ENCODE results near the gene ERC2. TPM values are rescaled to one million over a fixed set of nuclear protein-coding genes. Genes with fewer than 3 reads are reported as not detected.

ERC2 gene
- total RNA-seq, 1 experiment from 2014 or later: 0.90 TPM

DNA sequence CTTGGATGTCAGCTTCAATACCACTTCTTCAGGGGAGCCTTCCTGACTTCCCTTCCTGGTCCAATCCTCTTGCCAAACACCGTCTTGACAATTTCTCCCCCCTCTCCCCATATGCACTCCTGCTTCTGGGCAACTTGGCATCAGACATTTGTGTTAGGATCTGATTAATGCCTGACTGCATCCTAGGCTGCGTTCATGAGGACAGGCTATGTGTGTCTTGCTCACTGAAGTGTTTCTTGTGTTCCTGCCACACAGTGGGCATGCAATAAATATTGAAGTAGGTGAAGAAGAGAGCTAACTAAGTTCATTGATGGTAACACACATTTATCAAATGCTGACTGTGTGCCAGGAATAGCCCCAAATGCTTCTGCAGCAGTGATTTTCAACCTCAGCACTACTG lies 944.8 kb downstream of the ERC2 start:
- BruUV-seq (replicated peaks): no TSS peak
- H3K4me1 ChIP-seq (ENCODE audit: insufficient read depth, low read length, poor library complexity, severe bottlenecking): peaks cover 2% of the 10 kb centered on the region
- H3K27ac ChIP-seq (ENCODE audit: low read depth, low read length, poor library complexity, severe bottlenecking): no peak overlapping the region
- no peaks in the 10 kb centered on the region for H3K36me3 ChIP-seq (ENCODE audit: insufficient read depth, low read length, poor library complexity, severe bottlenecking)
- H3K4me3 ChIP-seq (ENCODE audit: low read depth, low read length, poor library complexity, severe bottlenecking): no peak overlapping the region
- intact Hi-C loops (cut with micrococcal nuclease; ENCODE audit: unreplicated experiment): no loop called here
- ChIA-PET CTCF (no interaction called here), POLR2A (ENCODE audit: low non-redundant PET) (no interaction called here)
- H3K9me3 ChIP-seq (ENCODE audit: low read depth, low read length, poor library complexity, severe bottlenecking): no peaks in the 10 kb centered on the region
- TF ChIP-seq, protein P1, sequence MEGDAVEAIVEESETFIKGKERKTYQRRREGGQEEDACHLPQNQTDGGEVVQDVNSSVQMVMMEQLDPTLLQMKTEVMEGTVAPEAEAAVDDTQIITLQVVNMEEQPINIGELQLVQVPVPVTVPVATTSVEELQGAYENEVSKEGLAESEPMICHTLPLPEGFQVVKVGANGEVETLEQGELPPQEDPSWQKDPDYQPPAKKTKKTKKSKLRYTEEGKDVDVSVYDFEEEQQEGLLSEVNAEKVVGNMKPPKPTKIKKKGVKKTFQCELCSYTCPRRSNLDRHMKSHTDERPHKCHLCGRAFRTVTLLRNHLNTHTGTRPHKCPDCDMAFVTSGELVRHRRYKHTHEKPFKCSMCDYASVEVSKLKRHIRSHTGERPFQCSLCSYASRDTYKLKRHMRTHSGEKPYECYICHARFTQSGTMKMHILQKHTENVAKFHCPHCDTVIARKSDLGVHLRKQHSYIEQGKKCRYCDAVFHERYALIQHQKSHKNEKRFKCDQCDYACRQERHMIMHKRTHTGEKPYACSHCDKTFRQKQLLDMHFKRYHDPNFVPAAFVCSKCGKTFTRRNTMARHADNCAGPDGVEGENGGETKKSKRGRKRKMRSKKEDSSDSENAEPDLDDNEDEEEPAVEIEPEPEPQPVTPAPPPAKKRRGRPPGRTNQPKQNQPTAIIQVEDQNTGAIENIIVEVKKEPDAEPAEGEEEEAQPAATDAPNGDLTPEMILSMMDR (conservative IDR thresholded peaks at IDR 0.05; ENCODE audit: low read depth, low read length): no peak
- TF ChIP-seq EZH2 (IDR thresholded peaks at IDR 0.05; ENCODE audit: borderline replicate concordance, low read depth, low read length, poor library complexity, severe bottlenecking): no peak
- DNase-seq (ENCODE audit: low spot score): no peak
- H3K27me3 ChIP-seq (replicated peaks; ENCODE audit: insufficient read depth, low read depth, low read length, poor library complexity): no peaks in the 10 kb centered on the region

- ChIA-PET CTCF (no interaction called here), POLR2A (ENCODE audit: low non-redundant PET) (no interaction called here)
- no peak overlapping the region for H3K4me3 ChIP-seq (ENCODE audit: low read depth, low read length, poor library complexity, severe bottlenecking)
- BruUV-seq (replicated peaks): no TSS peak
- H3K4me1 ChIP-seq (ENCODE audit: insufficient read depth, low read length, poor library complexity, severe bottlenecking): peaks cover 3% of the 10 kb centered on the region
- no peaks in the 10 kb centered on the region for H3K9me3 ChIP-seq (ENCODE audit: low read depth, low read length, poor library complexity, severe bottlenecking)
- H3K27me3 ChIP-seq (replicated peaks; ENCODE audit: insufficient read depth, low read depth, low read length, poor library complexity): no peaks in the 10 kb centered on the region
- no peaks in the 10 kb centered on the region for H3K36me3 ChIP-seq (ENCODE audit: insufficient read depth, low read length, poor library complexity, severe bottlenecking)
- TF ChIP-seq, protein P1 (conservative IDR thresholded peaks at IDR 0.05; ENCODE audit: low read depth, low read length): no peak
- TF ChIP-seq EZH2 (IDR thresholded peaks at IDR 0.05; ENCODE audit: borderline replicate concordance, low read depth, low read length, poor library complexity, severe bottlenecking): no peak
- intact Hi-C loops (cut with micrococcal nuclease; ENCODE audit: unreplicated experiment): no loop called here
- DNase-seq (ENCODE audit: low spot score): no peak
- H3K27ac ChIP-seq (ENCODE audit: low read depth, low read length, poor library complexity, severe bottlenecking): no peak overlapping the region
These were observed 946.4 kb downstream of the ERC2 start for GRCh38 chr3:55521738-55522421.

DNA sequence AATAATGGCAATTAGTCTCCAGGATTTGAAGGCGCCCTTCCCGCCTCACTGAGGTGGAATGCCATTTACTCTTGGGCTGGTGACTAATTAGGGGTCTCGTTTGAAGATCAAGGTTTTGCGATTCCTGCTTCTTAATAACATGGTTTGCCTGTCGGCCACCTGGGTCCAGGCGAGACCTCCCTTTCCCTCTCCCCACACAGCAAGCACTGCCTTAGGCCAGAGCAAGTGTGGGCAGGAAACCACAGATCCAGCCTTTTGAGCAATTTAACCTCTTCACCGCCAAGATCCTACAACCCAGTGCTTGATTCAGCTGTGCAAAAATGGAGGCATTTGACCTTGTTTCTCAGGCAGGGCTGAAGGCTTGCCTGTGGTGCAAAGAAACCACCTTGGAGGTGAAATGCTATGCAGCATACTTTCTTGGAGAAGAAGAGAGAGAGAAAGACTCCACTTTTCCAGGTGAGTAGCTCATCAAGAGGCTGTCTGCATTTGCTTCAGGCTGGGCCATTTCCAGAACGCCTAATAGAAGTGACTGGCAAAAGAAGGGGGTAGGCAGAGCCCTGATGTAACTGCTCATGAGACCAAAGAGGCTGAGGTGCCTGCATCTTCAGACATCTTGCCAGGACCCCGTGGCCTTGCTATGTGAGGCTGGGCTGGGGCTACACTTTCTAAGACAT lies 947.1 kb downstream of the ERC2 start:
- Histone ChIP-seq H3K4me3 (ENCODE audit: low read depth, low read length, poor library complexity, severe bottlenecking) (no peak overlapping the region), H3K27ac (ENCODE audit: low read depth, low read length, poor library complexity, severe bottlenecking) (no peak overlapping the region), H3K9me3 (ENCODE audit: low read depth, low read length, poor library complexity, severe bottlenecking) (no peaks in the 10 kb centered on the region), H3K27me3 (replicated peaks; ENCODE audit: insufficient read depth, low read depth, low read length, poor library complexity) (no peaks in the 10 kb centered on the region), H3K4me1 (ENCODE audit: insufficient read depth, low read length, poor library complexity, severe bottlenecking) (peaks cover 3% of the 10 kb centered on the region), H3K36me3 (ENCODE audit: insufficient read depth, low read length, poor library complexity, severe bottlenecking) (no peaks in the 10 kb centered on the region)
- intact Hi-C loops (cut with micrococcal nuclease; ENCODE audit: unreplicated experiment): no loop called here
- DNase-seq (ENCODE audit: low spot score): no peak
- no TSS peak for BruUV-seq (replicated peaks)
- ChIA-PET POLR2A (ENCODE audit: low non-redundant PET) (no interaction called here), CTCF (no interaction called here)
- TF ChIP-seq, protein P1 (conservative IDR thresholded peaks at IDR 0.05; ENCODE audit: low read depth, low read length): no peak
- no peak for TF ChIP-seq EZH2 (IDR thresholded peaks at IDR 0.05; ENCODE audit: borderline replicate concordance, low read depth, low read length, poor library complexity, severe bottlenecking)

All from A673 (cell line).